ENCODE measurements around the gene TIGD3.

Gene TIGD3

GRCh38 chr11:65341856-65342255, 12.7 kb upstream of the TIGD3 start:
- no peak for TF ChIP-seq ZFX (IDR thresholded peaks at IDR 0.05; ENCODE audit: borderline replicate concordance)

GRCh38 chr11:65351511-65351910, 3.0 kb upstream of the TIGD3 start:
- H3K27ac ChIP-seq: no peak overlapping the region
- TF ChIP-seq ZFX (IDR thresholded peaks at IDR 0.05; ENCODE audit: borderline replicate concordance) (no peak), CTCF (IDR thresholded peaks at IDR 0.05) (no peak)

More at GRCh38 chr11:65341856-65342255, 12.7 kb upstream of the TIGD3 start:
- no peak overlapping the region for H3K27ac ChIP-seq

- TF ChIP-seq ZFX (IDR thresholded peaks at IDR 0.05; ENCODE audit: borderline replicate concordance) (no peak), CTCF (IDR thresholded peaks at IDR 0.05) (peak; percentile 53)
- peak overlapping the region; percentile 80 for H3K27ac ChIP-seq
These were observed 1.8 kb upstream of the TIGD3 start for GRCh38 chr11:65352783-65353182.

- TF ChIP-seq ZFX (IDR thresholded peaks at IDR 0.05; ENCODE audit: borderline replicate concordance) (no peak), CTCF (IDR thresholded peaks at IDR 0.05) (no peak)
- peak overlapping the region; percentile 80 for H3K27ac ChIP-seq
These were observed 1.2 kb upstream of the TIGD3 start for GRCh38 chr11:65353376-65353775.

- no peak for TF ChIP-seq CTCF (IDR thresholded peaks at IDR 0.05)
- no peak for TF ChIP-seq ZFX (IDR thresholded peaks at IDR 0.05; ENCODE audit: borderline replicate concordance)
- peak overlapping the region; percentile 80 for H3K27ac ChIP-seq
These were observed 669 bp upstream of the TIGD3 start for GRCh38 chr11:65353900-65354264.

- H3K27ac ChIP-seq: peak overlapping the region; percentile 80
- TF ChIP-seq CTCF (IDR thresholded peaks at IDR 0.05) (no peak), ZFX (IDR thresholded peaks at IDR 0.05; ENCODE audit: borderline replicate concordance) (no peak)
These were observed 643 bp downstream of the TIGD3 start for GRCh38 chr11:65355013-65355775.

- no peak overlapping the region for H3K27ac ChIP-seq
- TF ChIP-seq CTCF (IDR thresholded peaks at IDR 0.05): no peak
- TF ChIP-seq ZFX (IDR thresholded peaks at IDR 0.05; ENCODE audit: borderline replicate concordance): no peak
These were observed 1.3 kb downstream of the TIGD3 start for GRCh38 chr11:65355776-65356393.

Measured in 22Rv1 (cell line).